ENCODE data around the gene SKA2.

The SKA2 gene

GRCh38 chr17:59111539-59111938 is 43.4 kb downstream of the SKA2 start:
- Histone ChIP-seq H3K36me3 (ENCODE audit: insufficient read depth, low read length) (peaks cover 47% of the 10 kb centered on the region), H3K4me1 (ENCODE audit: insufficient read depth, low read length) (peaks cover 47% of the 10 kb centered on the region), H3K27ac (ENCODE audit: low read length) (no peak overlapping the region), H3K9me3 (ENCODE audit: insufficient read depth, low read length, severe bottlenecking) (no peaks in the 10 kb centered on the region), H3K4me3 (ENCODE audit: low read depth in 1 of 2, low read length in 2 of 2) (no peak overlapping the region), H2AFZ (ENCODE audit: low read depth, low read length) (no peak overlapping the region), H4K20me1 (ENCODE audit: insufficient read depth, low read length) (peaks cover 15% of the 10 kb centered on the region; the same call in 1 of the 2 replicates), H3K9ac (ENCODE audit: low read depth, low read length) (no peak overlapping the region), H3K79me2 (ENCODE audit: insufficient read depth, low read length) (peaks cover 91% of the 10 kb centered on the region), H3K27me3 (ENCODE audit: insufficient read depth, low read length, poor library complexity) (no peaks in the 10 kb centered on the region), H3K4me2 (ENCODE audit: insufficient read depth, low read length) (no peak overlapping the region)
- no peak for TF ChIP-seq EZH2 (IDR thresholded peaks at IDR 0.05; ENCODE audit: borderline replicate concordance, low read depth, low read length, severe bottlenecking)
- TF ChIP-seq CTCF (IDR thresholded peaks at IDR 0.05; ENCODE audit: borderline replicate concordance, extremely low read depth, low read length, poor library complexity, severe bottlenecking) = no peak
- ATAC-seq (ENCODE audit: insufficient read depth, low read depth) (no peak), DNase-seq (no peak)

DNA sequence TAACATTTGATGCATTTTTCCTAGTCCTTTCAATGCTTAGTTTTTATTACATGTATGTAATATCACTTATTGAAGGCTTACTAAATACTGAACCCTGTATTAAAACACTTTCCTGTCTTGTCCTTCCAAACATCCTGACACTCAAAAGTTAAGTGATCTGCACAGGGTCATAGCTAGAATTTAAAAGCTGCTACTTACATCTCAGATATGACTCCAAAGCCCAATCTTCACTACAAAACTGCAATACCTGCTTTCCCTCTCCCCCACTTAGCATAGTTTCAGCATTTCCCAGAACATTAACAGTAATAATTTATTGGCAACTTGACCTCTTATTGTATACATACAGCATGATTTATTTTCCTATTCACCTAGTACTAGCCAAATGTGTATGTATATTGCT is 44.0 kb downstream of the SKA2 start:
- Histone ChIP-seq H3K9ac (ENCODE audit: low read depth, low read length) (no peak overlapping the region), H3K27me3 (ENCODE audit: insufficient read depth, low read length, poor library complexity) (no peaks in the 10 kb centered on the region), H2AFZ (ENCODE audit: low read depth, low read length) (no peak overlapping the region), H3K27ac (ENCODE audit: low read length) (no peak overlapping the region), H3K79me2 (ENCODE audit: insufficient read depth, low read length) (peaks cover 91% of the 10 kb centered on the region), H3K4me1 (ENCODE audit: insufficient read depth, low read length) (peaks cover 47% of the 10 kb centered on the region), H3K4me3 (ENCODE audit: low read depth in 1 of 2, low read length in 2 of 2) (no peak overlapping the region), H4K20me1 (ENCODE audit: insufficient read depth, low read length) (peaks cover 15% of the 10 kb centered on the region; the same call in 1 of the 2 replicates), H3K9me3 (ENCODE audit: insufficient read depth, low read length, severe bottlenecking) (no peaks in the 10 kb centered on the region), H3K4me2 (ENCODE audit: insufficient read depth, low read length) (peak overlapping the region; percentile 19; the same call in 1 of the 2 replicates), H3K36me3 (ENCODE audit: insufficient read depth, low read length) (peaks cover 44% of the 10 kb centered on the region)
- TF ChIP-seq CTCF (IDR thresholded peaks at IDR 0.05; ENCODE audit: borderline replicate concordance, extremely low read depth, low read length, poor library complexity, severe bottlenecking) (no peak), EZH2 (IDR thresholded peaks at IDR 0.05; ENCODE audit: borderline replicate concordance, low read depth, low read length, severe bottlenecking) (no peak)
- ATAC-seq (ENCODE audit: insufficient read depth, low read depth) (no peak), DNase-seq (no peak)

- Histone ChIP-seq H3K4me3 (ENCODE audit: low read depth in 1 of 2, low read length in 2 of 2) (peak overlapping the region in 1 of 2 experiments; percentile 25; a peak in 2 of 4 replicates), H3K79me2 (ENCODE audit: insufficient read depth, low read length) (peaks cover 92% of the 10 kb centered on the region)
- no peak for ATAC-seq (ENCODE audit: insufficient read depth, low read depth)
These were observed 46.4 kb downstream of the SKA2 start for GRCh38 chr17:59108400-59109102.

More at GRCh38 chr17:59108400-59109102, 46.4 kb downstream of the SKA2 start:
- no peak for DNase-seq
- Histone ChIP-seq H3K27me3 (ENCODE audit: insufficient read depth, low read length, poor library complexity) (no peaks in the 10 kb centered on the region), H3K36me3 (ENCODE audit: insufficient read depth, low read length) (peaks cover 38% of the 10 kb centered on the region), H3K27ac (ENCODE audit: low read length) (0 out of 2 replicates have a peak overlapping the region, but pooled peaks have one; percentile 22), H3K4me1 (ENCODE audit: insufficient read depth, low read length) (peaks cover 66% of the 10 kb centered on the region), H3K9ac (ENCODE audit: low read depth, low read length) (peak overlapping the region; percentile 19; the same call in 1 of the 2 replicates), H3K9me3 (ENCODE audit: insufficient read depth, low read length, severe bottlenecking) (no peaks in the 10 kb centered on the region), H4K20me1 (ENCODE audit: insufficient read depth, low read length) (peaks cover 18% of the 10 kb centered on the region; the same call in 1 of the 2 replicates), H3K4me2 (ENCODE audit: insufficient read depth, low read length) (peak overlapping the region; percentile 82), H2AFZ (ENCODE audit: low read depth, low read length) (no peak overlapping the region)
- TF ChIP-seq CTCF (IDR thresholded peaks at IDR 0.05; ENCODE audit: borderline replicate concordance, extremely low read depth, low read length, poor library complexity, severe bottlenecking) (no peak), EZH2 (IDR thresholded peaks at IDR 0.05; ENCODE audit: borderline replicate concordance, low read depth, low read length, severe bottlenecking) (no peak)

Measured in DND-41 (cell line).